ENCODE measurements around the gene MYO9B.

GRCh38 chr19:17070421-17070820, 5.2 kb upstream of the MYO9B start:
- TF ChIP-seq CTCF (IDR thresholded peaks at IDR 0.05; ENCODE audit: low read depth, low read length, poor library complexity, severe bottlenecking) (no peak), EZH2phosphoT487 (IDR thresholded peaks at IDR 0.05; ENCODE audit: borderline replicate concordance, low read length) (no peak)
